Measurements from ENCODE around the gene DDX23. TPM values are rescaled to one million over a fixed set of nuclear protein-coding genes. Genes with fewer than 3 reads are reported as not detected.

The DDX23 gene
- total RNA-seq, 1 experiment from 2014 or later = 107 TPM

- Mint-ChIP-seq H3K9me3 (no peaks in the 10 kb centered on the region), H3K27ac (no peak overlapping the region), H3K36me3 (peaks cover 16% of the 10 kb centered on the region), H3K4me3 (no peak overlapping the region; the same call in 1 of the 2 replicates), H3K27me3 (ENCODE audit: low read depth) (peaks cover 6% of the 10 kb centered on the region; the same call in 1 of the 2 replicates), H3K4me1 (peaks cover 44% of the 10 kb centered on the region)
- ATAC-seq (no peak), DNase-seq (ENCODE audit: low spot score) (no peak)
- TF ChIP-seq NFATC4 (CRISPR knock-in tag; IDR thresholded peaks at IDR 0.05) (no peak), MXD4 (CRISPR knock-in tag; IDR thresholded peaks at IDR 0.05; ENCODE audit: borderline replicate concordance) (no peak)
- POLR2A ChIA-PET = interaction anchor here (0.9 kb wide), 1 partner anchor 29 kb away, joined by 3 read pairs; no protein-coding TSS in a partner anchor
- CTCF ChIA-PET = interaction anchor here (6.2 to 8.3 kb wide), 2 partner anchors 8 to 28 kb away, joined by 116 to 134 read pairs; partner anchors contain the start of gene DDX23
Observed at GRCh38 chr12:48862760-48863159, 10.8 kb upstream of the DDX23 start.

GRCh38 chr12:48861111-48861510 lies 9.1 kb upstream of the DDX23 start:
- CTCF ChIA-PET = interaction anchor here (7.0 to 8.3 kb wide), 2 partner anchors 7 to 29 kb away, joined by 65 to 134 read pairs; partner anchors contain the start of gene DDX23

More at GRCh38 chr12:48861111-48861510, 9.1 kb upstream of the DDX23 start:
- no peak for TF ChIP-seq KAT7 (CRISPR knock-in tag; IDR thresholded peaks at IDR 0.05; ENCODE audit: borderline replicate concordance)
- TF ChIP-seq GTF2I (CRISPR knock-in tag; conservative IDR thresholded peaks at IDR 0.05) = no peak
- TF ChIP-seq PREB (CRISPR knock-in tag; IDR thresholded peaks at IDR 0.05; ENCODE audit: borderline replicate concordance) = no peak
- no peak for TF ChIP-seq CREM (CRISPR knock-in tag; IDR thresholded peaks at IDR 0.05)
- no peak for TF ChIP-seq ZNF396 (CRISPR knock-in tag; IDR thresholded peaks at IDR 0.05; ENCODE audit: borderline replicate concordance)
- TF ChIP-seq NFATC4 (CRISPR knock-in tag; IDR thresholded peaks at IDR 0.05) = no peak
- TF ChIP-seq ESRRA (CRISPR knock-in tag; IDR thresholded peaks at IDR 0.05; ENCODE audit: borderline replicate concordance) = no peak
- no peak for TF ChIP-seq ZNF138 (CRISPR knock-in tag; conservative IDR thresholded peaks at IDR 0.05)
- no peak for TF ChIP-seq AR (CRISPR knock-in tag; IDR thresholded peaks at IDR 0.05)
- no peak for TF ChIP-seq HMGA2 (CRISPR knock-in tag; IDR thresholded peaks at IDR 0.05)
- no peak for TF ChIP-seq ZNF219 (CRISPR knock-in tag; IDR thresholded peaks at IDR 0.05; ENCODE audit: borderline replicate concordance)
- no peak for TF ChIP-seq ZNF232 (CRISPR knock-in tag; IDR thresholded peaks at IDR 0.05)
- no peak for TF ChIP-seq SP1 (CRISPR knock-in tag; conservative IDR thresholded peaks at IDR 0.05)
- TF ChIP-seq PRDM15 (CRISPR knock-in tag; IDR thresholded peaks at IDR 0.05) = no peak
- no peak for TF ChIP-seq USF1 (CRISPR knock-in tag; IDR thresholded peaks at IDR 0.05)
- no peak for TF ChIP-seq ZBTB43 (CRISPR knock-in tag; IDR thresholded peaks at IDR 0.05)
- Mint-ChIP-seq H3K9me3 (no peaks in the 10 kb centered on the region), H3K27ac (no peak overlapping the region), H3K4me1 (peaks cover 36% of the 10 kb centered on the region), H3K4me3 (no peak overlapping the region), H3K27me3 (ENCODE audit: low read depth) (peaks cover 6% of the 10 kb centered on the region; the same call in 1 of the 2 replicates), H3K36me3 (peaks cover 17% of the 10 kb centered on the region)
- ATAC-seq (no peak), DNase-seq (ENCODE audit: low spot score) (no peak)
- POLR2A ChIA-PET = interaction anchor here (1.4 kb wide), 1 partner anchor 30 kb away, joined by 4 read pairs; no protein-coding TSS in a partner anchor

Measured in WTC11 (cell line).